GM18867 (cell line): ENCODE results near the gene PRKAR1A.
"Not testable (repeated sequence)": the region's sequence is repeated elsewhere in the genome, so short reads cannot be mapped to it uniquely, and the experiment has no call there.

Experiments
- ATAC-seq: cut with Tn5 transposase; IDR thresholded peaks from one replicate; pipeline ENCODE4 v1.9.1; 2021; ENCODE audit warnings: mild to moderate bottlenecking, moderate library complexity; ENCODE audit not compliant: unreplicated experiment

The PRKAR1A gene

GRCh38 chr17:68576137-68576536 lies 63.9 kb downstream of the PRKAR1A start:
- no peak for ATAC-seq

GRCh38 chr17:68576811-68577496 lies 64.7 kb downstream of the PRKAR1A start:
- no peak for ATAC-seq

- no peak for ATAC-seq
Measured at GRCh38 chr17:68577497-68577821, 65.2 kb downstream of the PRKAR1A start.

- no peak for ATAC-seq
Measured at GRCh38 chr17:68578236-68578635, 66.0 kb downstream of the PRKAR1A start.

GRCh38 chr17:68579194-68579927 lies 67.1 kb downstream of the PRKAR1A start:
- no peak for ATAC-seq

- no peak for ATAC-seq
Measured at GRCh38 chr17:68580236-68580770, 68.1 kb downstream of the PRKAR1A start.

- no peak for ATAC-seq
Measured at GRCh38 chr17:68581863-68582645, 69.8 kb downstream of the PRKAR1A start.

GRCh38 chr17:68582867-68583266 lies 70.6 kb downstream of the PRKAR1A start:
- not testable (repeated sequence) for ATAC-seq

- no peak for ATAC-seq
Measured at GRCh38 chr17:68584581-68585303, 72.5 kb downstream of the PRKAR1A start.

- ATAC-seq: no peak
Measured at GRCh38 chr17:68585643-68586042, 73.4 kb downstream of the PRKAR1A start.

- ATAC-seq: no peak
Measured at GRCh38 chr17:68587026-68587425, 74.8 kb downstream of the PRKAR1A start.

GRCh38 chr17:68587847-68588246 lies 75.6 kb downstream of the PRKAR1A start:
- no peak for ATAC-seq

- ATAC-seq: no peak
Measured at GRCh38 chr17:68588362-68588761, 76.1 kb downstream of the PRKAR1A start.

- no peak for ATAC-seq
Measured at GRCh38 chr17:68589086-68589485, 76.9 kb downstream of the PRKAR1A start.

- peak; percentile 55 for ATAC-seq
Measured at GRCh38 chr17:68591583-68591982, 79.4 kb downstream of the PRKAR1A start.

- ATAC-seq: no peak
Measured at GRCh38 chr17:68592009-68592408, 79.8 kb downstream of the PRKAR1A start.

GRCh38 chr17:68592682-68593641 lies 80.7 kb downstream of the PRKAR1A start:
- ATAC-seq: no peak

- ATAC-seq: no peak
Measured at GRCh38 chr17:68594552-68594951, 82.3 kb downstream of the PRKAR1A start.

GRCh38 chr17:68595496-68595895 lies 83.3 kb downstream of the PRKAR1A start:
- no peak for ATAC-seq

- no peak for ATAC-seq
Measured at GRCh38 chr17:68595986-68596385, 83.8 kb downstream of the PRKAR1A start.
